ENCODE measurements around the gene CTIF. TPM values are rescaled to one million over a fixed set of nuclear protein-coding genes. Genes with fewer than 3 reads are reported as not detected.
A peak's percentile ranks its signal among the peaks of the same experiment; 100 is the strongest.

The CTIF gene
- total and polyA plus RNA-seq, 2 experiments from 2014 or later, result 8.6 to 14.4 TPM

DNA sequence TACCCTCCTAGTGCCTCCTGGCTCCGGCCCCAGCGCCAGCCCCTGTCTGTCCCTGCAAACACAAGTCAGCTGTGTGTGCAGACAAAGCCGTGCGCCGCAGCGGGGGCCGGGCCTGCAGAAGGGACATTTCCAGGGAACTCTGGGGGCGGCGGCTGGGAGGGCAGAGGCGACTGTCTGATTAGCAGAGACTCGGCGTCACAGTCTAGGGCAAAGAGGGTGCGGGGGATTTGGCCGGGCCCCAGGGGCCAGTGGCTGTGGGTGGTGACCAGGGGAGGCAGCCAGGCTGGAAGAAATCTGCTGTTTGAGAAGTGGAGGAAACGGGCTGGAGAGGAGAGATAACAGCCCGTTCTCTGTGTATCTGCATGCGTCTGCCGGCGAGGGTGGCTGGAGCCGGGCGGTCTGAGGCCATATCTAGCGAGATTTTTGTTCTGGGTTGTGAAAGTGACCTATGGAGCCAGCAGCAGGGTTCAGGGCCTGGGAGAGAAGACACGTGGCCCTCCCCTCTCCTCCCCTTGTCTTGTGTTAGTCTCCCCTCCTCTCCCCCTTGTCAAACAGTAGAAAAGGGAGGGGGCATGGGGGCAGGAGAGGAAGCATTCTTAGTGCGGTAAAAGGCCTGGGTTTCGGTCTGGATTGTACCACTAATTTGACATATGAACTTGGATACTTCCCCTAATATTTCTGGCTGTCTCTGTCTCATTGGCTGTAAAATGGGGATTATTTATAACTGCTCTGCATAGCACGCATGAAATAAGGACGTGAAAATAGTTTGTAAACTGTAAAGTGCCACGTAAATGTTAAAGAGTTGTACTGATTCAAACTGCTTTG lies 242.5 kb downstream of the CTIF start:
- H3K9me2 ChIP-seq (ENCODE audit: insufficient read depth), result no peaks in the 10 kb centered on the region
- H3K36me3 ChIP-seq (ENCODE audit: insufficient read depth), result no peaks in the 10 kb centered on the region
- no peaks in the 10 kb centered on the region for H3K9me3 Mint-ChIP-seq
- no peak overlapping the region; the same call in 1 of the 2 replicates for H3K27ac Mint-ChIP-seq
- TF ChIP-seq EZH2phosphoT487 (IDR thresholded peaks at IDR 0.05; ENCODE audit: unreplicated experiment) (no peak), ZNF114 (CRISPR knock-in tag; IDR thresholded peaks at IDR 0.05) (no peak), POLR2AphosphoS5 (IDR thresholded peaks at IDR 0.05; ENCODE audit: low read depth) (no peak), ZNF331 (CRISPR knock-in tag; IDR thresholded peaks at IDR 0.05; ENCODE audit: low read depth) (no peak), CREB1 (CRISPR knock-in tag; IDR thresholded peaks at IDR 0.05; ENCODE audit: low read depth) (no peak), STAT1 (IDR thresholded peaks at IDR 0.05; ENCODE audit: unreplicated experiment) (no peak), NANOG (IDR thresholded peaks at IDR 0.05; ENCODE audit: borderline replicate concordance) (no peak), EZH2 (IDR thresholded peaks at IDR 0.05; ENCODE audit: low read depth, unreplicated experiment) (no peak), JUNB (IDR thresholded peaks at IDR 0.05; ENCODE audit: unreplicated experiment) (no peak)
- TF ChIP-seq, protein P1, sequence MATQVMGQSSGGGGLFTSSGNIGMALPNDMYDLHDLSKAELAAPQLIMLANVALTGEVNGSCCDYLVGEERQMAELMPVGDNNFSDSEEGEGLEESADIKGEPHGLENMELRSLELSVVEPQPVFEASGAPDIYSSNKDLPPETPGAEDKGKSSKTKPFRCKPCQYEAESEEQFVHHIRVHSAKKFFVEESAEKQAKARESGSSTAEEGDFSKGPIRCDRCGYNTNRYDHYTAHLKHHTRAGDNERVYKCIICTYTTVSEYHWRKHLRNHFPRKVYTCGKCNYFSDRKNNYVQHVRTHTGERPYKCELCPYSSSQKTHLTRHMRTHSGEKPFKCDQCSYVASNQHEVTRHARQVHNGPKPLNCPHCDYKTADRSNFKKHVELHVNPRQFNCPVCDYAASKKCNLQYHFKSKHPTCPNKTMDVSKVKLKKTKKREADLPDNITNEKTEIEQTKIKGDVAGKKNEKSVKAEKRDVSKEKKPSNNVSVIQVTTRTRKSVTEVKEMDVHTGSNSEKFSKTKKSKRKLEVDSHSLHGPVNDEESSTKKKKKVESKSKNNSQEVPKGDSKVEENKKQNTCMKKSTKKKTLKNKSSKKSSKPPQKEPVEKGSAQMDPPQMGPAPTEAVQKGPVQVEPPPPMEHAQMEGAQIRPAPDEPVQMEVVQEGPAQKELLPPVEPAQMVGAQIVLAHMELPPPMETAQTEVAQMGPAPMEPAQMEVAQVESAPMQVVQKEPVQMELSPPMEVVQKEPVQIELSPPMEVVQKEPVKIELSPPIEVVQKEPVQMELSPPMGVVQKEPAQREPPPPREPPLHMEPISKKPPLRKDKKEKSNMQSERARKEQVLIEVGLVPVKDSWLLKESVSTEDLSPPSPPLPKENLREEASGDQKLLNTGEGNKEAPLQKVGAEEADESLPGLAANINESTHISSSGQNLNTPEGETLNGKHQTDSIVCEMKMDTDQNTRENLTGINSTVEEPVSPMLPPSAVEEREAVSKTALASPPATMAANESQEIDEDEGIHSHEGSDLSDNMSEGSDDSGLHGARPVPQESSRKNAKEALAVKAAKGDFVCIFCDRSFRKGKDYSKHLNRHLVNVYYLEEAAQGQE (IDR thresholded peaks at IDR 0.05; ENCODE audit: unreplicated experiment), result no peak
- TF ChIP-seq, protein P2, sequence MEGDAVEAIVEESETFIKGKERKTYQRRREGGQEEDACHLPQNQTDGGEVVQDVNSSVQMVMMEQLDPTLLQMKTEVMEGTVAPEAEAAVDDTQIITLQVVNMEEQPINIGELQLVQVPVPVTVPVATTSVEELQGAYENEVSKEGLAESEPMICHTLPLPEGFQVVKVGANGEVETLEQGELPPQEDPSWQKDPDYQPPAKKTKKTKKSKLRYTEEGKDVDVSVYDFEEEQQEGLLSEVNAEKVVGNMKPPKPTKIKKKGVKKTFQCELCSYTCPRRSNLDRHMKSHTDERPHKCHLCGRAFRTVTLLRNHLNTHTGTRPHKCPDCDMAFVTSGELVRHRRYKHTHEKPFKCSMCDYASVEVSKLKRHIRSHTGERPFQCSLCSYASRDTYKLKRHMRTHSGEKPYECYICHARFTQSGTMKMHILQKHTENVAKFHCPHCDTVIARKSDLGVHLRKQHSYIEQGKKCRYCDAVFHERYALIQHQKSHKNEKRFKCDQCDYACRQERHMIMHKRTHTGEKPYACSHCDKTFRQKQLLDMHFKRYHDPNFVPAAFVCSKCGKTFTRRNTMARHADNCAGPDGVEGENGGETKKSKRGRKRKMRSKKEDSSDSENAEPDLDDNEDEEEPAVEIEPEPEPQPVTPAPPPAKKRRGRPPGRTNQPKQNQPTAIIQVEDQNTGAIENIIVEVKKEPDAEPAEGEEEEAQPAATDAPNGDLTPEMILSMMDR (conservative IDR thresholded peaks at IDR 0.05; ENCODE audit: low read depth in 2 of 2), result no peak
- TF ChIP-seq, protein P3, sequence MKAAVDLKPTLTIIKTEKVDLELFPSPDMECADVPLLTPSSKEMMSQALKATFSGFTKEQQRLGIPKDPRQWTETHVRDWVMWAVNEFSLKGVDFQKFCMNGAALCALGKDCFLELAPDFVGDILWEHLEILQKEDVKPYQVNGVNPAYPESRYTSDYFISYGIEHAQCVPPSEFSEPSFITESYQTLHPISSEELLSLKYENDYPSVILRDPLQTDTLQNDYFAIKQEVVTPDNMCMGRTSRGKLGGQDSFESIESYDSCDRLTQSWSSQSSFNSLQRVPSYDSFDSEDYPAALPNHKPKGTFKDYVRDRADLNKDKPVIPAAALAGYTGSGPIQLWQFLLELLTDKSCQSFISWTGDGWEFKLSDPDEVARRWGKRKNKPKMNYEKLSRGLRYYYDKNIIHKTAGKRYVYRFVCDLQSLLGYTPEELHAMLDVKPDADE (IDR thresholded peaks at IDR 0.05), result no peak
- TF ChIP-seq, protein P4, sequence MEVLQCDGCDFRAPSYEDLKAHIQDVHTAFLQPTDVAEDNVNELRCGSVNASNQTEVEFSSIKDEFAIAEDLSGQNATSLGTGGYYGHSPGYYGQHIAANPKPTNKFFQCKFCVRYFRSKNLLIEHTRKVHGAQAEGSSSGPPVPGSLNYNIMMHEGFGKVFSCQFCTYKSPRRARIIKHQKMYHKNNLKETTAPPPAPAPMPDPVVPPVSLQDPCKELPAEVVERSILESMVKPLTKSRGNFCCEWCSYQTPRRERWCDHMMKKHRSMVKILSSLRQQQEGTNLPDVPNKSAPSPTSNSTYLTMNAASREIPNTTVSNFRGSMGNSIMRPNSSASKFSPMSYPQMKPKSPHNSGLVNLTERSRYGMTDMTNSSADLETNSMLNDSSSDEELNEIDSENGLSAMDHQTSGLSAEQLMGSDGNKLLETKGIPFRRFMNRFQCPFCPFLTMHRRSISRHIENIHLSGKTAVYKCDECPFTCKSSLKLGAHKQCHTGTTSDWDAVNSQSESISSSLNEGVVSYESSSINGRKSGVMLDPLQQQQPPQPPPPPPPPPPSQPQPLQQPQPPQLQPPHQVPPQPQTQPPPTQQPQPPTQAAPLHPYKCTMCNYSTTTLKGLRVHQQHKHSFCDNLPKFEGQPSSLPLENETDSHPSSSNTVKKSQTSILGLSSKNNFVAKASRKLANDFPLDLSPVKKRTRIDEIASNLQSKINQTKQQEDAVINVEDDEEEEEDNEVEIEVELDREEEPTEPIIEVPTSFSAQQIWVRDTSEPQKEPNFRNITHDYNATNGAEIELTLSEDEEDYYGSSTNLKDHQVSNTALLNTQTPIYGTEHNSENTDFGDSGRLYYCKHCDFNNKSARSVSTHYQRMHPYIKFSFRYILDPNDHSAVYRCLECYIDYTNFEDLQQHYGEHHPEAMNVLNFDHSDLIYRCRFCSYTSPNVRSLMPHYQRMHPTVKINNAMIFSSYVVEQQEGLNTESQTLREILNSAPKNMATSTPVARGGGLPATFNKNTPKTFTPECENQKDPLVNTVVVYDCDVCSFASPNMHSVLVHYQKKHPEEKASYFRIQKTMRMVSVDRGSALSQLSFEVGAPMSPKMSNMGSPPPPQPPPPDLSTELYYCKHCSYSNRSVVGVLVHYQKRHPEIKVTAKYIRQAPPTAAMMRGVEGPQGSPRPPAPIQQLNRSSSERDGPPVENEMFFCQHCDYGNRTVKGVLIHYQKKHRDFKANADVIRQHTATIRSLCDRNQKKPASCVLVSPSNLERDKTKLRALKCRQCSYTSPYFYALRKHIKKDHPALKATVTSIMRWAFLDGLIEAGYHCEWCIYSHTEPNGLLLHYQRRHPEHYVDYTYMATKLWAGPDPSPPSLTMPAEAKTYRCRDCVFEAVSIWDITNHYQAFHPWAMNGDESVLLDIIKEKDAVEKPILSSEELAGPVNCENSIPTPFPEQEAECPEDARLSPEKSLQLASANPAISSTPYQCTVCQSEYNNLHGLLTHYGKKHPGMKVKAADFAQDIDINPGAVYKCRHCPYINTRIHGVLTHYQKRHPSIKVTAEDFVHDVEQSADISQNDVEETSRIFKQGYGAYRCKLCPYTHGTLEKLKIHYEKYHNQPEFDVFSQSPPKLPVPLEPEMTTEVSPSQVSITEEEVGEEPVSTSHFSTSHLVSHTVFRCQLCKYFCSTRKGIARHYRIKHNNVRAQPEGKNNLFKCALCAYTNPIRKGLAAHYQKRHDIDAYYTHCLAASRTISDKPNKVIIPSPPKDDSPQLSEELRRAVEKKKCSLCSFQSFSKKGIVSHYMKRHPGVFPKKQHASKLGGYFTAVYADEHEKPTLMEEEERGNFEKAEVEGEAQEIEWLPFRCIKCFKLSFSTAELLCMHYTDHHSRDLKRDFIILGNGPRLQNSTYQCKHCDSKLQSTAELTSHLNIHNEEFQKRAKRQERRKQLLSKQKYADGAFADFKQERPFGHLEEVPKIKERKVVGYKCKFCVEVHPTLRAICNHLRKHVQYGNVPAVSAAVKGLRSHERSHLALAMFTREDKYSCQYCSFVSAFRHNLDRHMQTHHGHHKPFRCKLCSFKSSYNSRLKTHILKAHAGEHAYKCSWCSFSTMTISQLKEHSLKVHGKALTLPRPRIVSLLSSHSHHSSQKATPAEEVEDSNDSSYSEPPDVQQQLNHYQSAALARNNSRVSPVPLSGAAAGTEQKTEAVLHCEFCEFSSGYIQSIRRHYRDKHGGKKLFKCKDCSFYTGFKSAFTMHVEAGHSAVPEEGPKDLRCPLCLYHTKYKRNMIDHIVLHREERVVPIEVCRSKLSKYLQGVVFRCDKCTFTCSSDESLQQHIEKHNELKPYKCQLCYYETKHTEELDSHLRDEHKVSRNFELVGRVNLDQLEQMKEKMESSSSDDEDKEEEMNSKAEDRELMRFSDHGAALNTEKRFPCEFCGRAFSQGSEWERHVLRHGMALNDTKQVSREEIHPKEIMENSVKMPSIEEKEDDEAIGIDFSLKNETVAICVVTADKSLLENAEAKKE (CRISPR knock-in tag; IDR thresholded peaks at IDR 0.05), result no peak
- ATAC-seq (no peak), DNase-seq (ENCODE audit: low spot score) (peak; percentile 21)
- H3K27ac ChIP-seq (ENCODE audit: low read depth), result no peak overlapping the region
- no peaks in the 10 kb centered on the region; the same call in 1 of the 2 replicates for H4K20me1 ChIP-seq (replicated peaks; ENCODE audit: insufficient read depth)
- no peaks in the 10 kb centered on the region for H3K27me3 ChIP-seq (ENCODE audit: insufficient read depth)
- no peak overlapping the region for H3K4me3 ChIP-seq
- peaks cover 21% of the 10 kb centered on the region; the same call in 2 of the 3 replicates for H3K4me1 Mint-ChIP-seq
- no peaks in the 10 kb centered on the region for H3K4me1 ChIP-seq (ENCODE audit: insufficient read depth)
- no peaks in the 10 kb centered on the region for H3K79me2 ChIP-seq (replicated peaks; ENCODE audit: insufficient read depth)
- H2AFZ ChIP-seq, result no peak overlapping the region
- no peak overlapping the region for H3K4me3 Mint-ChIP-seq
- H3K36me3 Mint-ChIP-seq (ENCODE audit: low read depth), result no peaks in the 10 kb centered on the region; the same call in 2 of the 3 replicates
- no peaks in the 10 kb centered on the region for H3F3A ChIP-seq (replicated peaks; ENCODE audit: low read depth)
- H3K27me3 Mint-ChIP-seq (ENCODE audit: insufficient read depth, low read depth, poor library complexity), result peaks cover 4% of the 10 kb centered on the region
- no peak overlapping the region for H3K4me2 ChIP-seq
